GM12864 (cell line): ENCODE results near the gene PGD.
A peak's percentile ranks its signal among the peaks of the same experiment; 100 is the strongest.

ENCODE experiments used
- DNase-seq: peaks from one replicate; pipeline ENCODE4 v3.0.0-alpha.2; 2011; ENCODE audit warnings: low read depth
- H3K4me3 ChIP-seq: 2 replicates; pipeline ENCODE4 v1.5.1; 2011; ENCODE audit warnings: mild to moderate bottlenecking, low read depth, low read length, control low read depth
- CTCF ChIP-seq: IDR thresholded peaks from 2 replicates; pipeline ENCODE4 v1.5.1; 2011; ENCODE audit warnings: low read depth, mild to moderate bottlenecking, moderate library complexity, low read length, control low read depth, inconsistent platforms; ENCODE audit errors: missing control alignments

The PGD gene

GRCh38 chr1:10428984-10429383 is 30.1 kb downstream of the PGD start:
- no peak for DNase-seq
- H3K4me3 ChIP-seq, result no peak overlapping the region
- TF ChIP-seq CTCF, result no peak

GRCh38 chr1:10429868-10430215 is 31.0 kb downstream of the PGD start:
- H3K4me3 ChIP-seq, result peak overlapping the region; percentile 96
- no peak for DNase-seq
- TF ChIP-seq CTCF, result no peak

- DNase-seq, result peak; percentile 63
- TF ChIP-seq CTCF, result peak; percentile 92
- peak within 1 kb of the TSS; percentile 96 for H3K4me3 ChIP-seq
Measured at GRCh38 chr1:10430216-10431069, 31.6 kb downstream of the PGD start, which contains the start of gene CENPS. CENPS (plus strand) TSS chr1:10430433; CDS start chr1:10430518, 85 bp downstream.

GRCh38 chr1:10431070-10431730 is 32.3 kb downstream of the PGD start:
- no peak for TF ChIP-seq CTCF
- peak overlapping the region; percentile 96 for H3K4me3 ChIP-seq
- no peak for DNase-seq

GRCh38 chr1:10432910-10433700 is 34.2 kb downstream of the PGD start:
- DNase-seq, result no peak
- no peak for TF ChIP-seq CTCF
- H3K4me3 ChIP-seq, result no peak overlapping the region

GRCh38 chr1:10433790-10434189 is 34.9 kb downstream of the PGD start:
- H3K4me3 ChIP-seq, result no peak overlapping the region
- no peak for TF ChIP-seq CTCF
- DNase-seq, result no peak
